ENCODE data around the gene CTSK. TPM values are rescaled to one million over a fixed set of nuclear protein-coding genes. Genes with fewer than 3 reads are reported as not detected.
"Not testable (repeated sequence)": the region's sequence is repeated elsewhere in the genome, so short reads cannot be mapped to it uniquely, and the experiment has no call there.

Gene CTSK
- total RNA-seq: 18.0 TPM
- polyA plus RNA-seq: 1 to 10 TPM in 1 of 4 donors, under 1 TPM in 2, not detected in 1; 0.10 to 1.4 (median 0.82) TPM

DNA sequence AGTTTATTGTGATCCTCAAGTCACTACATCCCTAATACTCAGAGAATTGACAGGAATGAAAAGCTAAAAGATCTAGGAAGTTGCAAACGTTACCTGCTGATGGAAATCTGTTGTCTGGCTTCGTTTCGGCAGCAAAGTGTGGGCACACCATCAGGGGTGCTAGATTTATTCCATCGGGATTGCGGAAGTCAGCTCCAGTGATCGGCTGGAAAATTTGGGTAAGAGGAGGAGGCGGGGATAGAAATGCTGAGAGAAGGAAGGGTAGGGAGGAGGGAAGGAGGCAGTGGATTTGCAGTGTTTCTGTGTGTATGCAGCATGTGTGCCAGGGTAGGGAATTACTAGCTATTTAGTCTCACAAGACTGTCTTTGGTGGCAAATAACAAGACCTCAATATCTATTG lies at the start of gene CTSK:
CTSK (minus strand) TSS at position 140 of the 400 bp plus-strand sequence. CDS start 1,455 bp downstream, outside the sequence.
- Mint-ChIP-seq H3K9me3 (no peaks in the 10 kb centered on the region), H3K4me1 (peaks cover 0 to 14% (median 4%) of the 10 kb centered on the region in 4 donors), H3K27ac (peak within 1 kb of the TSS in 2 of 3 donors; percentile 6 to 64), H3K27me3 (no peaks in the 10 kb centered on the region), H3K4me3 (no peak within 1 kb of the TSS), H3K36me3 (peaks cover 9% of the 10 kb centered on the region)
- ATAC-seq (ENCODE audit: low read depth in 2 of 2) (no peak), DNase-seq (no peak)
- Histone ChIP-seq H3K27ac (ENCODE audit: insufficient read depth, low read length, poor library complexity, severe bottlenecking) (no peak within 1 kb of the TSS), H3K4me3 (ENCODE audit: low read depth, low read length) (no peak within 1 kb of the TSS), H3K9me3 (ENCODE audit: control insufficient read depth in 2 of 2, low read length in 2 of 2) (no peaks in the 10 kb centered on the region), H3K27me3 (ENCODE audit: control insufficient read depth, insufficient read depth, low read length) (no peaks in the 10 kb centered on the region), H3K36me3 (ENCODE audit: control insufficient read depth, insufficient read depth, low read length) (peaks cover 21% of the 10 kb centered on the region), H3K4me1 (ENCODE audit: control insufficient read depth, insufficient read depth, low read length, poor library complexity, severe bottlenecking) (no peaks in the 10 kb centered on the region)

DNA sequence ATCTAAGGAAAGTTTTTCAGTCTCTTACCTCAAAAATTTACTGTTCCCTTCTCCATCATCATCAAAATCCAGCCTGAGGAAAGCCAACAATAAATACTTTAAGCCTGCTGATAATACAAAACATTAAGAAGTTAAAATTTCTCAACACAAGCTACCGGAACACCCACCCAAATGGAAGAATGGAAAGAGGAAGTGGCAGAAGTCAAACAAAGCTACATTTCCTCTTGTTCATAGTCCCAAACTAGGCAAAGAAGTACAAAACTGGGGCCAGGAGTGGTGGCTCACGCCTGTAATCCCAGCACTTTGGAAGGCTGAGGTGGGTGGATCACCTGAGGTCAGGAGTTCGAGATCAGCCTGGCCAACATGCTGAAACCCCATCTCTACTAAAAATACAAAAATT lies 44.7 kb upstream of the CTSK start:
- not testable (repeated sequence) for H3K9me3 Mint-ChIP-seq; DNase-seq; H3K27me3 ChIP-seq (ENCODE audit: control insufficient read depth, insufficient read depth, low read length); H3K9me3 ChIP-seq (ENCODE audit: control insufficient read depth in 2 of 2, low read length in 2 of 2); H3K4me3 Mint-ChIP-seq; H3K27me3 Mint-ChIP-seq; H3K27ac ChIP-seq (ENCODE audit: insufficient read depth, low read length, poor library complexity, severe bottlenecking); H3K4me1 ChIP-seq (ENCODE audit: control insufficient read depth, insufficient read depth, low read length, poor library complexity, severe bottlenecking); ATAC-seq (ENCODE audit: low read depth in 2 of 2); H3K4me3 ChIP-seq (ENCODE audit: low read depth, low read length)
- peaks cover 34% of the 10 kb centered on the region for H3K36me3 Mint-ChIP-seq
- peaks cover 0 to 12% (median 9%) of the 10 kb centered on the region in 4 donors for H3K4me1 Mint-ChIP-seq
- peak overlapping the region in 1 of 3 donors; percentile 32 for H3K27ac Mint-ChIP-seq
- peaks cover 32% of the 10 kb centered on the region for H3K36me3 ChIP-seq (ENCODE audit: control insufficient read depth, insufficient read depth, low read length)

DNA sequence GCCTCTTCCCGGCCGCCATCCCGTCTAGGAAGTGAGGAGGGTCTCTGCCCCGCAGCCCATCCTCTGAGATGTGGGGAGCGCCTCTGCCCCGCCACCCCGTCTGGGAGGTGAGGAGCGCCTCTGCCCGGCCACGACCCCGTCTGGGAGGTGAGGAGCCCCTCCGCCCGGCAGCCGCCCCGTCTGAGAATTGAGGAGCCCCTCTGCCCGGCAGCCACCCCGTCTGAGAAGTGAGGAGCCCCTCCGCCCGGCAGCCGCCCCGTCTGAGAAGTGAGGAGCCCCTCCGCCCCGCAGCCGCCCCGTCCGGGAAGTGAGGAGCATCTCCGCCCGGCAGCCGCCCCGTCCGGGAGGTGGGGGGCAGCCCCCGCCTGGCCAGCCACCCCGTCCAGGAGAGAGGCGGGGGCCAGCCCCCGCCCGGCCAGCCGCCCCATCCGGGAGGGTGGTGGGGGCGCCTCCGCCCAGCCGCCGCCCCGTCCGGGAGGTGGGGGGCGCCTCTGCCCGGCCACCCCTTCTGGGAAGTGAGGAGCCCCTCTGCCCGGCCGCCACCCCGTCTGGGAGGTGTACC lies 42.8 kb upstream of the CTSK start:
- not testable (repeated sequence) for H3K27me3 Mint-ChIP-seq; ATAC-seq (ENCODE audit: low read depth in 2 of 2); H3K9me3 ChIP-seq (ENCODE audit: control insufficient read depth in 2 of 2, low read length in 2 of 2); H3K4me1 ChIP-seq (ENCODE audit: control insufficient read depth, insufficient read depth, low read length, poor library complexity, severe bottlenecking); H3K27me3 ChIP-seq (ENCODE audit: control insufficient read depth, insufficient read depth, low read length); H3K27ac Mint-ChIP-seq; H3K27ac ChIP-seq (ENCODE audit: insufficient read depth, low read length, poor library complexity, severe bottlenecking); H3K9me3 Mint-ChIP-seq; H3K4me3 Mint-ChIP-seq; DNase-seq; H3K4me3 ChIP-seq (ENCODE audit: low read depth, low read length)
- peaks cover 44% of the 10 kb centered on the region for H3K36me3 Mint-ChIP-seq
- H3K36me3 ChIP-seq (ENCODE audit: control insufficient read depth, insufficient read depth, low read length): peaks cover 34% of the 10 kb centered on the region
- peaks cover 0 to 15% (median 10%) of the 10 kb centered on the region in 4 donors for H3K4me1 Mint-ChIP-seq

DNA sequence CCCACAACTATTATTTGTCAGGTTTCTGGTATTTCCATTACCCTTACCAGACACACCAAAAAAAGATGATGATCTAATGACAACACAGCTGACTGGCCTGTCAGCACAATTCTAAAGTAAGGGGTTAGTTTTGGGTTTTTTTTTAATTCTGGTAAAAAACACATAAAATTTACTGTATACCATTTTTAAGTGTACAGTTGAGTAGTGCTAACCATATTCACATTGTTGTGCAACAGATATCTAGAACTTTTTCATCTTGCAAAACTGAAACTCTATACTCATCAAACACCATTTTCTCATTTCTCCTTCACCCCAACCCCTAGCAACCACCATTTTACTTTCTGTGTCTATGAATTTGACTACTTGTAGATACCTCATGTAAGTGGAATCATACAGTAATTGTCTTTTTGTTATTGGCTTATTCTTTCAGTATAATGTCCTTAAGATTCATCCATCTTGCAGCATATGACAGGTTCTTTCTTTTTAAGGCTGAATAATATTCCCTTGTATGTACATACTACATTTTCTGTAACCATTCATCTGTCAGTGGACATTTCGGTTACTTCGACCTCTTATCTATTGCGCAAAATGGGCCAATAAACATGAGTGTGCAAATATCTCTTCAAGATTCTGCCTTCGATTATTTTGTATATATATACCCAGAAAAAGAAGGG lies 38.5 kb upstream of the CTSK start:
- Mint-ChIP-seq H3K4me3 (no peak overlapping the region), H3K27me3 (no peaks in the 10 kb centered on the region), H3K27ac (peak overlapping the region in 1 of 3 donors; percentile 89), H3K36me3 (peaks cover 28% of the 10 kb centered on the region), H3K4me1 (peaks cover 13 to 23% (median 17%) of the 10 kb centered on the region in 4 donors), H3K9me3 (peaks cover 0 to 3% (median 0%) of the 10 kb centered on the region in 7 donors)
- Histone ChIP-seq H3K4me3 (ENCODE audit: low read depth, low read length) (no peak overlapping the region), H3K4me1 (ENCODE audit: control insufficient read depth, insufficient read depth, low read length, poor library complexity, severe bottlenecking) (peaks cover 9% of the 10 kb centered on the region), H3K27ac (ENCODE audit: insufficient read depth, low read length, poor library complexity, severe bottlenecking) (no peak overlapping the region), H3K9me3 (ENCODE audit: control insufficient read depth in 2 of 2, low read length in 2 of 2) (no peaks in the 10 kb centered on the region), H3K36me3 (ENCODE audit: control insufficient read depth, insufficient read depth, low read length) (peaks cover 11% of the 10 kb centered on the region), H3K27me3 (ENCODE audit: control insufficient read depth, insufficient read depth, low read length) (no peaks in the 10 kb centered on the region)
- ATAC-seq (ENCODE audit: low read depth in 2 of 2) (no peak), DNase-seq (no peak)

DNA sequence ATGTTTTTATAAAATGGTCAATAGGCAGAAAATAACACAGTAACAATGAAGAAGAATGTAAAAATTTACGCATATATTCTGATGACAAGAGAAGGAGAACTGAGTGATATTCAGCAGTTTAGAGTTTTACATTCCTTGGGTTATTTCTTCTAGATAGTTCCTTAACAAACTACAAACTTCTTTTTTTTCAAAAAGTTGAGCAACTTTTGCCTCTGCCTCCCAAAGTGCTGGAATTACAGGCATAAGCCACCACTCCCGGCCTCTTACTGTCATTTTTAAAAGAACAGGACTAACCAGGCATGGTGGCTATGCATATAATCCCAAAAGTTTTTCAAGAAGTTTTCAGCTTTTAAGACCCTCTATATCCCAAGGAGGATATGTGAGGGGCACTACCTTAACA lies 35.4 kb upstream of the CTSK start:
- H3K36me3 Mint-ChIP-seq: peaks cover 35% of the 10 kb centered on the region
- no peaks in the 10 kb centered on the region for H3K27me3 ChIP-seq (ENCODE audit: control insufficient read depth, insufficient read depth, low read length)
- DNase-seq: no peak
- no peak for ATAC-seq (ENCODE audit: low read depth in 2 of 2)
- peaks cover 17 to 39% (median 32%) of the 10 kb centered on the region in 4 donors for H3K4me1 Mint-ChIP-seq
- peaks cover 15% of the 10 kb centered on the region for H3K4me1 ChIP-seq (ENCODE audit: control insufficient read depth, insufficient read depth, low read length, poor library complexity, severe bottlenecking)
- no peaks in the 10 kb centered on the region for H3K27me3 Mint-ChIP-seq
- no peak overlapping the region for H3K4me3 Mint-ChIP-seq
- H3K27ac ChIP-seq (ENCODE audit: insufficient read depth, low read length, poor library complexity, severe bottlenecking): no peak overlapping the region
- H3K9me3 ChIP-seq (ENCODE audit: control insufficient read depth in 2 of 2, low read length in 2 of 2): no peaks in the 10 kb centered on the region
- no peak overlapping the region for H3K4me3 ChIP-seq (ENCODE audit: low read depth, low read length)
- peaks cover 19% of the 10 kb centered on the region for H3K36me3 ChIP-seq (ENCODE audit: control insufficient read depth, insufficient read depth, low read length)
- H3K9me3 Mint-ChIP-seq: no peaks in the 10 kb centered on the region
- H3K27ac Mint-ChIP-seq: peak overlapping the region in 1 of 3 donors; percentile 4

DNA sequence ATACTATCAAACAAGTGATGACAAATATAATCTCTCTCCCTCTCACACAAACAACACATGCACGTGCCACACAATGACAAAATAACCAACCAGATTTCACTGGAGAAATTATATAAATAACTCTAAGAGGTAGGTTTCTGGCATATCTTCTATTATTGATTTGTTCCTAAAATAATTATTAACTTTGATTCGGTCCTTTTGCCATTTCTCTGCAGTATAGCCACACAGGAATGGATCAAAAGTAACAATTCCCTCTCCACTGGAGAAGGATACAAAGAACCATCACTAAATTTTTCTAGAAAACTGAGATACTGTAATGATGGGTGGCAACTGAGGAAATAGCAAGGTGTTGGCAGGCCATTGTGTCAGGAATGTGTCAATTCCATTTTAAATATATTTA lies 34.9 kb upstream of the CTSK start:
- Mint-ChIP-seq H3K9me3 (no peaks in the 10 kb centered on the region), H3K4me3 (no peak overlapping the region), H3K27me3 (no peaks in the 10 kb centered on the region), H3K4me1 (peaks cover 17 to 39% (median 31%) of the 10 kb centered on the region in 4 donors), H3K27ac (peak overlapping the region in 2 of 3 donors; percentile 4 to 84), H3K36me3 (peaks cover 34% of the 10 kb centered on the region)
- Histone ChIP-seq H3K4me1 (ENCODE audit: control insufficient read depth, insufficient read depth, low read length, poor library complexity, severe bottlenecking) (peaks cover 15% of the 10 kb centered on the region), H3K36me3 (ENCODE audit: control insufficient read depth, insufficient read depth, low read length) (peaks cover 23% of the 10 kb centered on the region), H3K27me3 (ENCODE audit: control insufficient read depth, insufficient read depth, low read length) (no peaks in the 10 kb centered on the region), H3K27ac (ENCODE audit: insufficient read depth, low read length, poor library complexity, severe bottlenecking) (no peak overlapping the region), H3K4me3 (ENCODE audit: low read depth, low read length) (no peak overlapping the region), H3K9me3 (ENCODE audit: control insufficient read depth in 2 of 2, low read length in 2 of 2) (no peaks in the 10 kb centered on the region)
- ATAC-seq (ENCODE audit: low read depth in 2 of 2): no peak
- DNase-seq: no peak

DNA sequence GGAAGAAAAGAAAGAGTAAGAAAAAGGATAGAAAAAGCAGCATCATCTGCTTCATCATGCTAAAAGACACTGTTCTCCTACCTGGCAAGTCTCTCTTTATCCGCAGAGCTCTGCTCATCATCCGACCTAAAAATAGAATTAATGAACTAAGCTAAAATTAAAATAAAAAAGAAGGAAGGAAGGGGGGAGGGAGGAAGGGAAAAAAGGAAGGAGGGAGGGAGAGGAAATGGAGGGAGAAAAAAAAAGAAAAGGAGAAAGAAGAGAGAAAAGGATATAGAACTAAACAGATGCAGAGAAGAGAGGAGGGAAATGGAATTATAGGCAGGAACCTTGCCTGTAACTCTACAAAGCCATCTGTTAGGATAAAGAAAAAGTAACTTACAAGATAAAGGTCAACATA lies 34.3 kb upstream of the CTSK start:
- peak overlapping the region; percentile 47 for H3K27ac ChIP-seq (ENCODE audit: insufficient read depth, low read length, poor library complexity, severe bottlenecking)
- H3K27me3 ChIP-seq (ENCODE audit: control insufficient read depth, insufficient read depth, low read length): no peaks in the 10 kb centered on the region
- ATAC-seq (ENCODE audit: low read depth in 2 of 2) (no peak), DNase-seq (no peak)
- no peaks in the 10 kb centered on the region for H3K9me3 Mint-ChIP-seq
- peaks cover 23% of the 10 kb centered on the region for H3K36me3 ChIP-seq (ENCODE audit: control insufficient read depth, insufficient read depth, low read length)
- no peak overlapping the region for H3K4me3 ChIP-seq (ENCODE audit: low read depth, low read length)
- peak overlapping the region in 1 of 4 donors; percentile 27 for H3K4me3 Mint-ChIP-seq
- H3K36me3 Mint-ChIP-seq: peaks cover 33% of the 10 kb centered on the region
- peaks cover 12 to 34% (median 29%) of the 10 kb centered on the region in 4 donors for H3K4me1 Mint-ChIP-seq
- no peaks in the 10 kb centered on the region for H3K27me3 Mint-ChIP-seq
- H3K9me3 ChIP-seq (ENCODE audit: control insufficient read depth in 2 of 2, low read length in 2 of 2): no peaks in the 10 kb centered on the region
- peaks cover 15% of the 10 kb centered on the region for H3K4me1 ChIP-seq (ENCODE audit: control insufficient read depth, insufficient read depth, low read length, poor library complexity, severe bottlenecking)
- peak overlapping the region; percentile 16 to 84 (median 68) for H3K27ac Mint-ChIP-seq
